Rectal smooth muscle tissue (tissue), 1 donor: ENCODE data around the gene CSNK1G1.

Experiments
- H3K27ac ChIP-seq: one replicate; pipeline ENCODE4 v1.7.0; 2013; ENCODE audit warnings: low read depth, low read length, inconsistent platforms
- H3K27me3 ChIP-seq: one replicate; pipeline ENCODE4 v1.7.0; 2013; ENCODE audit warnings: low read length; ENCODE audit not compliant: control insufficient read depth, insufficient read depth
- H3K36me3 ChIP-seq: one replicate; pipeline ENCODE4 v1.7.0; 2013; ENCODE audit warnings: low read length; ENCODE audit not compliant: control insufficient read depth, insufficient read depth
- H3K4me1 ChIP-seq: one replicate; pipeline ENCODE4 v1.7.0; 2013; ENCODE audit warnings: low read length; ENCODE audit not compliant: control insufficient read depth, insufficient read depth
- H3K4me3 ChIP-seq: one replicate; pipeline ENCODE4 v1.7.0; 2013; ENCODE audit warnings: low read length
- H3K9ac ChIP-seq: one replicate; pipeline ENCODE4 v1.7.0; 2013; ENCODE audit warnings: low read length

CSNK1G1 gene

GRCh38 chr15:64117759-64118487, 238.1 kb downstream of the CSNK1G1 start:
- Histone ChIP-seq H3K4me1 (no peaks in the 10 kb centered on the region), H3K27me3 (no peaks in the 10 kb centered on the region), H3K4me3 (no peak overlapping the region), H3K27ac (no peak overlapping the region), H3K36me3 (peaks cover 35% of the 10 kb centered on the region), H3K9ac (no peak overlapping the region)
